Esophagus muscularis mucosa (tissue), 4 donors: Measurements from ENCODE around the gene ARL6IP4. TPM values are rescaled to one million over a fixed set of nuclear protein-coding genes. Genes with fewer than 3 reads are reported as not detected.
"Not testable (repeated sequence)": the region's sequence is repeated elsewhere in the genome, so short reads cannot be mapped to it uniquely, and the experiment has no call there.

Experiments used
- DNase-seq: peaks from one replicate; pipeline ENCODE4 v3.0.0-alpha.2; 2017; ENCODE audit errors: extremely low spot score
- H3K27ac ChIP-seq, 4 donors: fragments of 200-600 bp; sonication (generic); replicated peaks in 1 of 4; 1 replicate in 3 of 4; 2 replicates in 1 of 4; pipeline ENCODE4 v1.5.1; 2016 to 2019; ENCODE audit warnings: mild to moderate bottlenecking in 1 of 4
- H3K27me3 ChIP-seq, 4 donors: fragments of 200-600 bp; sonication (generic); one replicate each; pipeline versions ENCODE4 v1.5.1 to v1.6.0; 2016 to 2019
- H3K36me3 ChIP-seq, 4 donors: fragments of 200-600 bp; sonication (generic); one replicate each; pipeline ENCODE4 v1.5.1; 2016 to 2019
- H3K4me1 ChIP-seq, 4 donors: fragments of 200-600 bp; sonication (generic); one replicate each; pipeline ENCODE4 v1.5.1; 2016 to 2019
- H3K4me3 ChIP-seq, 4 donors: fragments of 200-600 bp; sonication (generic); 1 replicate in 2 of 4; 2 replicates in 2 of 4; pipeline ENCODE4 v1.5.1; 2016 to 2019; ENCODE audit warnings: mild to moderate bottlenecking in 4 of 4, moderate library complexity in 1 of 4
- H3K9me3 ChIP-seq, 4 donors: fragments of 200-600 bp; sonication (generic); 1 replicate in 3 of 4; 2 replicates in 1 of 4; pipeline ENCODE4 v1.5.1; 2016 to 2019
- CTCF ChIP-seq, 3 experiments: fragments of 200-600 bp in 2 of 3; fragments of 450-650 bp in 1 of 3; sonication (generic) in 2 of 3; IDR thresholded peaks; one replicate each; pipeline ENCODE4 v1.5.1; 2017 to 2019; ENCODE audit warnings: antibody characterized with exemption in 3 of 3, mild to moderate bottlenecking in 2 of 3, moderate library complexity in 1 of 3
- EP300 ChIP-seq: sonication (generic); formaldehyde crosslinking; IDR thresholded peaks from one replicate; pipeline ENCODE4 v1.6.1; 2017; ENCODE audit warnings: antibody characterized with exemption
- POLR2A ChIP-seq: fragments of 450-650 bp; IDR thresholded peaks from one replicate; pipeline ENCODE4 v1.6.1; 2017; ENCODE audit warnings: antibody characterized with exemption, moderate library complexity, mild to moderate bottlenecking, low read depth
- POLR2AphosphoS5 ChIP-seq, 2 donors: sonication (generic); formaldehyde crosslinking; IDR thresholded peaks; one replicate each; pipeline ENCODE4 v1.6.1; 2017; ENCODE audit warnings: antibody characterized with exemption in 2 of 2
- WGBS: methylation state at CpG from one replicate; pipeline ENCODE4 v1.1.5; 2018; 5-methylcytosine and 5-hydroxymethylcytosine counted together
- intact Hi-C: fragments of 100-400 bp; cut with DNase I; formaldehyde crosslinking; loops from one replicate; pipeline ENCODE4 v1.15.1; 2023
- total RNA-seq, 4 donors: library from RNA; depleted of rRNA; stranded (reverse); fragments of >200 nt; gene quantifications; one replicate each; pipeline versions ENCODE4 v1.1.0 to v1.2.1, GENCODE V29; 2016

ARL6IP4 gene
- total RNA-seq, 4 donors from 2014 or later: 262 to 318 (median 288) TPM

DNA sequence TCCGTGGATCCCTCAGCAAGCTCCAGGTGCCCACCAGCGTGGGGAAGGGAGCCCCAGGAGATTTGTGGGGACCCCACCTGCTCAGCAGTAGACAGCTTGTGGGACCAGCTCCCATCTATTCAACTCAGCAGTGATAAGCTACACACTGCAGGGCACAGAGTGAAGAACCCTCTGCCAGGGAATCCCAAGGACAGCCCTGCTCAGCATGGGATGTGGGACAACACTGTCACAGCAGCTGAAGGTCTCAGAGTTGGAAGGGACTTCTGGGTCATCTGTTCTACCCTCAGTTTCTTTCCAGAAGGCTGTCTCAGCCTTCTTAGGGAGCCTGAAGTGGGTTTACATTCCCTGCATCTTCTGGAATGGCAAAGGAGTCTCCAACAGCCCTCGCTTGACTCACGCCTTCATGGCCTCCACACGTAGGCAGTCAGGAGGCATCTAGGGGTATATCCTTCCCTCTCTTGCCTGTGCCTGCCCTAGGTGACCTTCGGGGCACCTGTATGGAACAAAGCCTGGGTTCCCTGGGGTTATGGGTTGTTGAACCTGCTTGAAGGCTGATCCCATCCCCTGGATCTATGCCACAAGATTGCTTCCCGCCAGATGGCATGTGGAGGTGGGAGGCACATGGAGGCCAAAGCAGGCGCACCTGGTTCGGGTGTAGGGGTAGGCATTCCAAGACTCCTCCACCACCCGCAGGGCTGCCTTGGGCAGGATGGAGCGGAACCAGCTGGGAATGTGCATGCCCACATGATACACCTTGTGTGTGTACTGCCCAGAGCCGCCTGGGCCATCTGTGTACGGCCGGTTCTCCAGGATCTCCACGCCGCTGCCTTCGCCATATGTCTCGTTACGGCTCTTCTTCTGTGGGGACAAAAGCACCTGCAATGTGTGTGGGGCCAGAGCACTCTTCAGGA is 33.0 kb downstream of the ARL6IP4 start:
- TF ChIP-seq POLR2A: no peak
- intact Hi-C loops: no loop called here
- no peak for DNase-seq
- Histone ChIP-seq H3K4me3 (no peak overlapping the region), H3K27ac (no peak overlapping the region), H3K4me1 (peaks cover 0 to 3% (median 0%) of the 10 kb centered on the region in 4 donors), H3K9me3 (no peaks in the 10 kb centered on the region), H3K36me3 (peaks cover 0 to 55% (median 49%) of the 10 kb centered on the region in 4 donors), H3K27me3 (no peaks in the 10 kb centered on the region)
- WGBS: 96% methylated on average over 19 of the region's 19 CpGs

DNA sequence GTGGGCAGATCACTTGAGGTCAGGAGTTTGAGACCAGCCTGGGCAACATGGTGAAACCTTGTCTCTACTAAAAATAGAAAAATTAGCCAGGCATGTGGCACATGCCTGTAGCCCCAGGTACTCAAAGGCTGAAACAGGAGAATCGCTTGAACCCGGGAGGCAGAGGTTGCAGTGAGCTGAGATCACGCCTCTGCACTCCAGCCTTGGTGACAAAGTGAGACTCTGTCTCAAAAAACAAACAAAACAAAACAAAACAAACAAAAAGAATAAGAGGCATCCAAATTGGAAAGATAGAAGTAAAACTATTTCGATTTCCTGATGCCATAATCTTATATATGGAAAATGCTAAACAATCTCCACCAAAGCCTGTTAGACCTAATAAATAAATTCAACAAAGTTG is 34.0 kb downstream of the ARL6IP4 start:
- peaks cover 0 to 44% (median 39%) of the 10 kb centered on the region in 4 donors for H3K36me3 ChIP-seq
- H3K4me1 ChIP-seq, H3K27ac ChIP-seq, H3K9me3 ChIP-seq, DNase-seq, intact Hi-C loops, H3K27me3 ChIP-seq, H3K4me3 ChIP-seq: not testable (repeated sequence)
- 95% methylated on average over 4 of the region's 4 CpGs for WGBS

DNA sequence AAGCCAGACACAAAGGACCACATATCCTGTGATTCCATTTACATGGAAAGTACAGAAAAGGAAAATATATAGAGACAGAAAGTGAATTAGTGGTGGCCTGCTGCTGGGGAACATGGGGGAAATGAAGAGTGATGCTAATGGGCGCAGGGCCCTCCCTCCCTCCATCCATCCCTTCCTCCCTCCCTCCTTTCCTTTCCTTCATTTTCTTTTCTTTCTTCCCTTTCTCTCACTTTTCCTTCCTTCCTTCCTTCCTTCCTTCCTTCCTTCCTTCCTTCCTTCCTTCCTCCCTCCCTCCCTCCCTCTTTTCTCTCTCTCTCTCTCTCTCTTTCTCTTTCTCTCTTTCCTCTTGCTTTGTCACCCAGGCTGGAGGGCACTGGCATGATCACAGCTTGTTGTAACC is 37.3 kb downstream of the ARL6IP4 start:
- H3K27me3 ChIP-seq: no peaks in the 10 kb centered on the region
- whole genome bisulfite sequencing: 87% methylated on average over 1 of the region's 1 CpG
- no peak for TF ChIP-seq POLR2AphosphoS5 (IDR thresholded peaks at IDR 0.05)
- no peak for TF ChIP-seq POLR2A
- H3K4me1 ChIP-seq: peaks cover 0 to 3% (median 0%) of the 10 kb centered on the region in 4 donors
- no peak for DNase-seq
- peaks cover 0 to 19% (median 14%) of the 10 kb centered on the region in 4 donors for H3K36me3 ChIP-seq
- H3K4me3 ChIP-seq: no peak overlapping the region
- H3K27ac ChIP-seq: no peak overlapping the region
- no peaks in the 10 kb centered on the region for H3K9me3 ChIP-seq
- intact Hi-C loops: no loop called here

- Histone ChIP-seq H3K4me3 (no peak overlapping the region), H3K4me1 (no peaks in the 10 kb centered on the region), H3K27me3 (no peaks in the 10 kb centered on the region), H3K36me3 (peaks cover 0 to 9% (median 3%) of the 10 kb centered on the region in 4 donors), H3K27ac (no peak overlapping the region), H3K9me3 (no peaks in the 10 kb centered on the region)
- TF ChIP-seq POLR2AphosphoS5 (IDR thresholded peaks at IDR 0.05): no peak
- TF ChIP-seq EP300: no peak
- no peak for TF ChIP-seq POLR2A
- TF ChIP-seq CTCF (IDR thresholded peaks at IDR 0.05): no peak
- intact Hi-C loops: no loop called here
- WGBS: 82% methylated on average over 2 of the region's 2 CpGs
- no peak for DNase-seq
These were observed 39.3 kb downstream of the ARL6IP4 start for GRCh38 chr12:123019841-123020138.

- no peak overlapping the region for H3K4me3 ChIP-seq
- DNase-seq: no peak
- H3K27ac ChIP-seq: no peak overlapping the region
- WGBS: 88% methylated on average over 18 of the region's 18 CpGs
- no peaks in the 10 kb centered on the region for H3K27me3 ChIP-seq
- H3K36me3 ChIP-seq: peaks cover 0 to 21% (median 8%) of the 10 kb centered on the region in 4 donors
- TF ChIP-seq POLR2A (no peak), CTCF (IDR thresholded peaks at IDR 0.05) (no peak), EP300 (no peak), POLR2AphosphoS5 (IDR thresholded peaks at IDR 0.05) (no peak)
- no peaks in the 10 kb centered on the region for H3K9me3 ChIP-seq
- no peaks in the 10 kb centered on the region for H3K4me1 ChIP-seq
- intact Hi-C loops: no loop called here
These were observed 41.5 kb downstream of the ARL6IP4 start for GRCh38 chr12:123021688-123022604.

DNA sequence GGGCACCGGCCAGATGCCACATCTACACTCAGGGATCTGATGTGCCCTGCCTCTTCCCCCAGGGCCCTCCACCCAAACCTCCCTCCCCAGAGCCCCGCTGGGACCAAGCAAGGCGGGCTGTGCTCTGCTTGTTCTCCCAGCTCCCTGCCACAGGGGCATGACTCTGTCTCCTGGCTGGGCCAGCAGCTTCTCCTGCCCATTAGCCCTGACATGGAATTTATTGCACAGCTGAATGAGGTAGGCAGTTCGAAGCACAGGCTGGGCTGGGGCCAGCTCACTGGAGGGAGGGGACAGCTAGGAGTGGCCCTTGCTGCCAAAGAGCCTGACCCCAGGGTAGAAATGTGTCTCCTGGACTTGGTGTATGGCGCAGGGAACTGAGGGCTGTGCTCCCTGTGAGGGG is 42.4 kb downstream of the ARL6IP4 start:
- H3K27ac ChIP-seq: no peak overlapping the region
- H3K27me3 ChIP-seq: no peaks in the 10 kb centered on the region
- no peak for DNase-seq
- H3K9me3 ChIP-seq: no peaks in the 10 kb centered on the region
- peaks cover 0 to 30% (median 17%) of the 10 kb centered on the region in 4 donors for H3K36me3 ChIP-seq
- WGBS: 89% methylated on average over 5 of the region's 5 CpGs
- intact Hi-C loops: no loop called here
- no peak overlapping the region for H3K4me3 ChIP-seq
- no peak for TF ChIP-seq CTCF (IDR thresholded peaks at IDR 0.05)
- no peak for TF ChIP-seq POLR2AphosphoS5 (IDR thresholded peaks at IDR 0.05)
- TF ChIP-seq POLR2A: no peak
- no peak for TF ChIP-seq EP300
- H3K4me1 ChIP-seq: no peaks in the 10 kb centered on the region
